Posterior vena cava (tissue), 2 donors: ENCODE data around the gene NOS1AP. TPM values are rescaled to one million over a fixed set of nuclear protein-coding genes. Genes with fewer than 3 reads are reported as not detected.
A peak's percentile ranks its signal among the peaks of the same experiment; 100 is the strongest.
"Not testable (repeated sequence)": the region's sequence is repeated elsewhere in the genome, so short reads cannot be mapped to it uniquely, and the experiment has no call there.

ENCODE experiments used
- DNase-seq: peaks from one replicate; pipeline ENCODE4 v3.0.0-alpha.2; 2020; ENCODE audit warnings: low spot score
- intact Hi-C, 2 donors: fragments of 100-400 bp; cut with DNase I; formaldehyde crosslinking; loops; one replicate each; pipeline versions ENCODE4 v1.14.1 to v1.14.2; 2022 to 2023
- total RNA-seq, 2 donors: library from RNA; stranded (reverse); fragmentation: NEBNext Ultra II Directional; extraction: Animal tissue kit (Norgen Biotek cat#: 25700); gene quantifications; one replicate each; pipeline ENCODE4 v1.2.1, GENCODE V29; 2021
- donor health status: DM: yes; HTN: yes; CAD: no.
- donor health status: DM: yes; HTN: yes; CAD: no.

The NOS1AP gene
- total RNA-seq, 2 donors from 2014 or later = 3.7 to 5.0 TPM

DNA sequence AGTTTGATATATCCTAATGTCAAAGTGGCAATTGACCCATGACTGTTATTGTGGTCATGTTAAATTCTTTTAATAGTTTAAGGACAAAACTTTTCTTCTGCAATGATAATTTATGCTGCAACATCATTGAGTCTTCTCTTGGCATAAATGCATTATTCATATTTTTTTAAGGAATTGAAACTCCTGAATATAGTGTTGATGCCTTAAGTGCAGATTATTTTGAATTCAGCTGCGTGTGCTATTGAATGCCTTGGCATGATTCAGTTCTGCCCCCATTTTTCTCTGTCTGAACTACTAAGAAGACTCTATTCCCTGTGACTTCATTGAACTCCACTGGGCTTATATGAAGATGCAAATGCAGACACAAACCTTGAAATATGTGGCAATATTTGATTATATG lies 22.6 kb upstream of the NOS1AP start:
- intact Hi-C loops = no loop called here
- no peak for DNase-seq

- intact Hi-C loops = loop anchor here in 1 of 2 donors (10.0 kb wide), 1 partner anchor 331 kb away; the partner anchor contains the start of gene C1orf226
- DNase-seq = not testable (repeated sequence)
Measured at GRCh38 chr1:162053949-162054348, 15.5 kb upstream of the NOS1AP start.

- intact Hi-C loops = loop anchor here (5.0 to 10.0 kb wide), 2 partner anchors 330 to 337 kb away; partner anchors contain the start of gene C1orf226 (in 1 of the 2)
- no peak for DNase-seq
Measured at GRCh38 chr1:162055062-162055461, 14.4 kb upstream of the NOS1AP start.

DNA sequence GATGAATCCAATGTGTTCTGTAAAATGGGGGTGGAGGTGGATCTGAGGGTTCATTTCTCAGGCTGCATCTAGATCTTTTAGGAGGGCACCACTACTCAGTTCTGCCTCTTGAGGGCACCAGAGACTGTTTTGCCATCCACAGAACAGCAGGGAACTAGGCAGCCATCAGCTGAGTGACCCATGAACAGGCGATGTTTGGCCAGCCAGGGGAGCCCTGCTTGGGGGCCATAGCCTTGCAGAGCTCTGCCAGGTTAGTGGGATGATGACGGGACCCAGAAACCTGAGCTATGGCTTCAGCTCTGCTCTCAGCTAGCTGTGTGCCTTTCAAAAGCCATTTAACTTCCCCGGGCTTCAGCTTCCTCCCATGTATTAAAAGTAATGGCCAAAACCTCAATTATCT lies 13.4 kb upstream of the NOS1AP start:
- peak; percentile 81 for DNase-seq
- intact Hi-C loops = loop anchor here (2.0 to 10.0 kb wide), 3 partner anchors 221 to 336 kb away; partner anchors contain the start of gene C1orf226 (in 1 of the 2)

DNA sequence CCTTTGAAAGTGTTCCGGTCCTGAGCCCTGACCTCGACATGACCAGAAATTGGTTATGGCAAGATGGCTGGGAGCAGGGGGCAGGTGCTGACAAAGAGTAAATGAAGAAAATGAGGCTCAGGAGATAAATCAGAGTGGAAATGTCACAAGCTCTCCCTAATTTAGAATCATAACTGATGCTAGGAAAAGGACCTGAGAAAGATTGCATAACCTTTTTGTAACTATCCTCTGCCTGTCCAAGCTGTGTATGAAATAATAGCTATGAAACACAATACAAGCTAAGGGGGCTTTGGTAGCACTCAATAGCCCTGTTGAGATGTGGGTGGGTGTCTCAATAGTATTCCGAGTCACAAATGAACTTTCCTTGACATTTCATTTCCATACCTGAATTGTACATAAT lies 12.9 kb upstream of the NOS1AP start:
- intact Hi-C loops = loop anchor here (2.0 to 10.0 kb wide), 3 partner anchors 220 to 336 kb away; partner anchors contain the start of gene C1orf226 (in 1 of the 2)
- DNase-seq = no peak

- DNase-seq = no peak
- intact Hi-C loops = loop anchor here (5.0 to 10.0 kb wide), 2 partner anchors 325 to 333 kb away; partner anchors contain the start of gene C1orf226 (in 1 of the 2)
Measured at GRCh38 chr1:162059721-162060120, 9.8 kb upstream of the NOS1AP start.

DNA sequence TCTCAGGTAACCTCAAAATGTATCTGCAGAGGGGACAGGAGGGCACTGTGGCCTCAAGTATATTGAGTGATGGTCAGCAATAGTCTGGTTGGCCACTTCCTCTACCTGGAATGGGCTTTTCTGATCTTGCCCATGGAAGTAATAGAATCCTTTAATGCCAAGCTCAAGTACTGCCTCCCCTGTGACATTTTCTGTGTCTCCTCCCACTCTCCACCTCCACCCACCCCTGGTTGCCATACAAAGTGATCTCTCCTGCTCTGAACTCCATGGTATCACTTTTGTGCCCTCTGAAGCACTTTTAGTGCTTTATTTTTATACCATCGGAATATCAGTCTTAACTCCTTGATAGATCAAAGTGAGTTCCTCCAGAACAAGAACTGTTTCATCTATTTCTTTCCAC lies 9.2 kb upstream of the NOS1AP start:
- no peak for DNase-seq
- intact Hi-C loops = no loop called here

- intact Hi-C loops = no loop called here
- no peak for DNase-seq
Measured at GRCh38 chr1:162062542-162063015, 6.9 kb upstream of the NOS1AP start.

GRCh38 chr1:162065016-162065415 lies 4.5 kb upstream of the NOS1AP start:
- intact Hi-C loops = no loop called here
- DNase-seq = no peak

GRCh38 chr1:162066836-162067235 lies 2.7 kb upstream of the NOS1AP start:
- DNase-seq, intact Hi-C loops: not testable (repeated sequence)

DNA sequence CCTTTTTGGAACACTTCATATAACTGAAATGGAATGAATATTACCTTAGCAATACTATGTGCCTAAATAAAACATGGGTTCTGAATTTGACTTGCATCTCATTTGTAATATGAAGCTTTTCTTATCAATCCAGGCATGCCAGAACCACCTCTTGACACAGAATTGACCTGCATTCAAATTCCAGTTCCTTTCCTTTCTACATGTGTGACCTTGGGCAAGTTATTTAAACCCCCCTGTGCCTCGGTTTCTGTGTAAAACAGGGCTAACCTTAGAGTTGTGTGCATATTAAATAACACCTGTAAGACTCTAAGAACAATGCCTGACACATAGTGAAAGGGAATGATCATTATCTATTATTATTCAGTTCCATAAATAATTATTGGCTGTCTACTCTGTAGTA lies 2.0 kb upstream of the NOS1AP start:
- intact Hi-C loops = no loop called here
- no peak for DNase-seq

GRCh38 chr1:162068301-162068700 lies 1.2 kb upstream of the NOS1AP start:
- intact Hi-C loops = no loop called here
- DNase-seq = no peak

DNA sequence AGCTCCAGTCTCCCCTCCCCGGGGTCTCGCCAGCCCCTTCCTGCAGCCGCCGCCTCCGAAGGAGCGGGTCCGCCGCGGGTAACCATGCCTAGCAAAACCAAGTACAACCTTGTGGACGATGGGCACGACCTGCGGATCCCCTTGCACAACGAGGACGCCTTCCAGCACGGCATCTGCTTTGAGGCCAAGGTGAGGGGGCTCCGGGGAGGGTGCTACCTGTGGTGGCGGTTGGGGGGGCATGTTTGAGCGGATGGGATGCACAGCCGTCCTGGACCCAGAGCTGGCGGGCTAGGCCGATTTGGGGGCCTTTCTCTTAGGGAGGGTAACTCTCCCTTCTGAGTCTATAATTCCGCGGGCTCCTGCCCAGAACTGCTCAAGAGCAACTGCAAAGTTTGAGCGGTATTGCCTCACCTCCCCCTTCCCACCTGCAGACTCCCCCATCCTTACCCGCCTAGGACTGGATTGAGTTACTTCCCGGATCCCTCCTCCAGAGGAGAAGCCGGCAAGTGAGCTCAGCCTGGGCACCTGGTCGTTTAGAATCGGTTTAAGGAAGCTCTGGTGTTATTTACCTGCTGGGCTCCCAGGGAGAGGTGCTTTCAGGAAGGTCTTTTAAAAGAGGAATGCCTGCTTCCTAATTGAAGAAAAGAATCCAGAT lies 730 bp downstream of the NOS1AP start:
- DNase-seq = no peak
- intact Hi-C loops = loop anchor here in 1 of 2 donors (10.0 kb wide), 1 partner anchor 205 kb away; no protein-coding TSS in a partner anchor

GRCh38 chr1:162070825-162071224 lies 1.3 kb downstream of the NOS1AP start:
- intact Hi-C loops = loop anchor here in 1 of 2 donors (10.0 kb wide), 1 partner anchor 204 kb away; no protein-coding TSS in a partner anchor

DNA sequence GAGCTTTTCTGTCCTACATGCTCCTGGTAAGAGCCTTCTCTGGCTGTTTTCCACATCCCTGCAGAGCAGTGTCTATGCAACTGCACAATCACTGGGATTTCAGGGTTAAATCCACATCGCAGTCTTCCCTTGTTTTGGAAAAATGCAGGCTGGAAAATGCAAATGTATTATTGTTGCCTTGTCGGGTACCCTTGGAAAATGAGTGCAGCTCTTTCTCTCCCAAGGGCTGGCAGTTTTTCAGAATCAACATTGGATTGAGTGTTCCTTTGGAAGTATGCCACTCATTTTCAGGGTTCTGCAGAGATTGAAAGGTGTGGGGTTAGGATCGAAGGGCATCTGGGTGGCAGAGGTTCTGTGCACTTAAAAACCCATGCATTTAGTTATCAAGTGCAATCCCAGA lies 3.2 kb downstream of the NOS1AP start:
- intact Hi-C loops = loop anchor here in 1 of 2 donors (10.0 kb wide), 1 partner anchor 202 kb away; no protein-coding TSS in a partner anchor
- no peak for DNase-seq

More at GRCh38 chr1:162070825-162071224, 1.3 kb downstream of the NOS1AP start:
- DNase-seq = no peak

DNA sequence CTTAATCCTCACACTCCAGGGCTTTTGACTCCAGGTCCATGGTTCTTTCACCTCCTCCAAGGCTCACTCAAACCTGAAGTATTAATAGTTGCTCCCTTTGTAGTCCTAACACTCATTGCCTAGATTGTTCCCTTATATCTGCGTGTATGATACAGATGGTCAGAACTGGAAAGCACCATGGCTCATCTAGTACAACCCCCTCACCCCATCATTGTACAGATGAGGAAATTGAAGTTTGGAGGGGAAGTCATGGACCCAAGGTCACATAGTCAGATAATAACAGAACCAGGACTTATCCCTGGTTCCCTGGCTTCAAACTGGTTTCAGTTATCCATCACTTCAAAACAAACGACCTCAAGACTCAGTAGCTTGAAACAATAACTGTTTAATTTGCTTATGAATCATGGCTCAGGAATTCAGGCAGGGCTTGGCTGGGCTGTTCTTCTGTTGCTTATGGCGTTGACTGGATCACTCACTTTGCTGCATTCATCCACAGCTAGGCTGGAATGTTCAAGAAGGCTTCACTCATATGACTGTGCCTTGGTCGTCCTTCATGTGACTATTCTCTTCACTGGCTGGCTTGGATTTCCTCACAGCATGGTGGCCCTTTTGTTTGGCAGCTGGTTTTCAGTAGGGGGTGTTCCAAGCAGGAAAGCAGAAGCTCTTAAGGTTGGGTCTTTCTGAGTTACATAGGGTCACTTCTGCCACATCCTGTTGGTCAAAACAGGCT lies 5.0 kb downstream of the NOS1AP start:
- intact Hi-C loops = loop anchor here in 1 of 2 donors (10.0 kb wide), 1 partner anchor 200 kb away; no protein-coding TSS in a partner anchor

GRCh38 chr1:162075862-162076261 lies 6.4 kb downstream of the NOS1AP start:
- no peak for DNase-seq
- intact Hi-C loops = loop anchor here in 1 of 2 donors (10.0 kb wide), 1 partner anchor 199 kb away; no protein-coding TSS in a partner anchor

More for the DNA sequence above, 5.0 kb downstream of the NOS1AP start:
- DNase-seq = no peak

- intact Hi-C loops = loop anchor here in 1 of 2 donors (10.0 kb wide), 1 partner anchor 197 kb away; no protein-coding TSS in a partner anchor
- DNase-seq = no peak
Measured at GRCh38 chr1:162077648-162078299, 8.3 kb downstream of the NOS1AP start.

DNA sequence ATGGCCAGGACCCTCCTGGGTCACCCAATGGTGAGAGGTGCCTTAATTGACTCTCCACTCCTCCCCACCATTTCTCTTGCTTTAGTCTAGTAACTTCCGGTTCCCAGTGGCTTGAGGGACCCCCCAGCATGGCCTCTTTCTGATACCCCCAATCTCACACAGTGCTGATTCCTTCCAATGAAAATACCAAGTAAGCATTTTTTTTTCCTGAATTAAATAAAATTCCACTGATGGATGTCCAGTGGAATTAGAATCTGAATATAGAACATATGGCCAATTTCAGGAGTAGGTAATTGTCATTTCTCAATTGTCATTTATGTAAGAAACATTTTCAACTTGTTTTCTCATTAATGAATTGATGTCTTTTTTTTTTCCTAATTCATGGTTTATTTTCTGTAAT lies 9.5 kb downstream of the NOS1AP start:
- intact Hi-C loops = loop anchor here in 1 of 2 donors (10.0 kb wide), 1 partner anchor 196 kb away; no protein-coding TSS in a partner anchor

More for the DNA sequence above, 9.5 kb downstream of the NOS1AP start:
- no peak for DNase-seq
